HG03442 (cell line): ENCODE measurements around the gene ARHGAP5.
"Not testable (repeated sequence)": the region's sequence is repeated elsewhere in the genome, so short reads cannot be mapped to it uniquely, and the experiment has no call there.

Experiments
- ATAC-seq: cut with Tn5 transposase; IDR thresholded peaks from one replicate; pipeline ENCODE4 v1.9.1; 2021; ENCODE audit warnings: mild to moderate bottlenecking, moderate library complexity; ENCODE audit not compliant: unreplicated experiment

The ARHGAP5 gene

GRCh38 chr14:32104803-32105202, 27.7 kb downstream of the ARHGAP5 start:
- ATAC-seq: no peak

- ATAC-seq: no peak
These were observed 32.8 kb downstream of the ARHGAP5 start for GRCh38 chr14:32109676-32110547.

GRCh38 chr14:32110548-32110896, 33.4 kb downstream of the ARHGAP5 start:
- no peak for ATAC-seq

GRCh38 chr14:32121536-32121935, 44.4 kb downstream of the ARHGAP5 start:
- no peak for ATAC-seq

- ATAC-seq: no peak
These were observed 44.8 kb downstream of the ARHGAP5 start for GRCh38 chr14:32121948-32122347.

GRCh38 chr14:32126899-32127730, 50.0 kb downstream of the ARHGAP5 start:
- not testable (repeated sequence) for ATAC-seq

- ATAC-seq: not testable (repeated sequence)
These were observed 50.9 kb downstream of the ARHGAP5 start for GRCh38 chr14:32127731-32128654.

- no peak for ATAC-seq
These were observed 51.6 kb downstream of the ARHGAP5 start for GRCh38 chr14:32128703-32129102.

GRCh38 chr14:32129124-32129523, 52.0 kb downstream of the ARHGAP5 start:
- ATAC-seq: no peak

GRCh38 chr14:32131689-32132088, 54.6 kb downstream of the ARHGAP5 start:
- ATAC-seq: not testable (repeated sequence)

GRCh38 chr14:32134448-32135097, 57.5 kb downstream of the ARHGAP5 start:
- no peak for ATAC-seq

- ATAC-seq: no peak
These were observed 59.1 kb downstream of the ARHGAP5 start for GRCh38 chr14:32136027-32136825.

GRCh38 chr14:32137313-32137712, 60.2 kb downstream of the ARHGAP5 start:
- no peak for ATAC-seq

GRCh38 chr14:32137892-32138291, 60.8 kb downstream of the ARHGAP5 start:
- ATAC-seq: no peak

- ATAC-seq: no peak
These were observed 65.2 kb downstream of the ARHGAP5 start for GRCh38 chr14:32142341-32142740.

GRCh38 chr14:32142754-32143437, 65.8 kb downstream of the ARHGAP5 start:
- ATAC-seq: no peak

GRCh38 chr14:32150392-32150791, 73.3 kb downstream of the ARHGAP5 start:
- no peak for ATAC-seq

- no peak for ATAC-seq
These were observed 88.9 kb downstream of the ARHGAP5 start for GRCh38 chr14:32166029-32166428.

- no peak for ATAC-seq
These were observed 89.8 kb downstream of the ARHGAP5 start for GRCh38 chr14:32166924-32167323.
